NCI-H526 treated with DMSO at 0.1 percent for 48 hours (cell line): ENCODE results near the gene HPCA.
A peak's percentile ranks its signal among the peaks of the same experiment; 100 is the strongest.
"Not testable (repeated sequence)": the region's sequence is repeated elsewhere in the genome, so short reads cannot be mapped to it uniquely, and the experiment has no call there.

Experiments used
- DNase-seq: peaks from one replicate; lab custom pipeline; 2025; lab: John Stamatoyannopoulos, UW

The HPCA gene

GRCh38 chr1:32903991-32904785, 17.9 kb downstream of the HPCA start:
- no peak for DNase-seq

GRCh38 chr1:32904797-32905196, 18.5 kb downstream of the HPCA start:
- DNase-seq, result no peak

- not testable (repeated sequence) for DNase-seq
Measured at GRCh38 chr1:32905588-32905987, 19.3 kb downstream of the HPCA start.

GRCh38 chr1:32906654-32907053, 20.4 kb downstream of the HPCA start:
- no peak for DNase-seq

- no peak for DNase-seq
Measured at GRCh38 chr1:32907435-32907834, 21.1 kb downstream of the HPCA start.

GRCh38 chr1:32910319-32910718, 24.0 kb downstream of the HPCA start:
- DNase-seq, result no peak

- DNase-seq, result peak; percentile 67
Measured at GRCh38 chr1:32915766-32916706, 29.7 kb downstream of the HPCA start.

- no peak for DNase-seq
Measured at GRCh38 chr1:32917521-32917920, 31.2 kb downstream of the HPCA start.

- no peak for DNase-seq
Measured at GRCh38 chr1:32918179-32918578, 31.9 kb downstream of the HPCA start.

- DNase-seq, result no peak
Measured at GRCh38 chr1:32919811-32920733, 33.8 kb downstream of the HPCA start.

- no peak for DNase-seq
Measured at GRCh38 chr1:32920833-32921232, 34.5 kb downstream of the HPCA start.

- no peak for DNase-seq
Measured at GRCh38 chr1:32924881-32925344, 38.6 kb downstream of the HPCA start.

- no peak for DNase-seq
Measured at GRCh38 chr1:32925403-32926162, 39.3 kb downstream of the HPCA start.

- no peak for DNase-seq
Measured at GRCh38 chr1:32926562-32926961, 40.3 kb downstream of the HPCA start.

- no peak for DNase-seq
Measured at GRCh38 chr1:32927441-32927840, 41.1 kb downstream of the HPCA start.

- DNase-seq, result no peak
Measured at GRCh38 chr1:32928285-32928684, 42.0 kb downstream of the HPCA start.

GRCh38 chr1:32928715-32929114, 42.4 kb downstream of the HPCA start:
- DNase-seq, result no peak

GRCh38 chr1:32929366-32929765, 43.1 kb downstream of the HPCA start:
- no peak for DNase-seq

GRCh38 chr1:32931760-32932159, 45.5 kb downstream of the HPCA start:
- DNase-seq, result no peak

GRCh38 chr1:32933742-32934322, 47.5 kb downstream of the HPCA start:
- peak; percentile 57 for DNase-seq

- DNase-seq, result no peak
Measured at GRCh38 chr1:32934535-32934934, 48.2 kb downstream of the HPCA start.
